ENCODE data around the gene ALG3.
A peak's percentile ranks its signal among the peaks of the same experiment; 100 is the strongest.

DNA sequence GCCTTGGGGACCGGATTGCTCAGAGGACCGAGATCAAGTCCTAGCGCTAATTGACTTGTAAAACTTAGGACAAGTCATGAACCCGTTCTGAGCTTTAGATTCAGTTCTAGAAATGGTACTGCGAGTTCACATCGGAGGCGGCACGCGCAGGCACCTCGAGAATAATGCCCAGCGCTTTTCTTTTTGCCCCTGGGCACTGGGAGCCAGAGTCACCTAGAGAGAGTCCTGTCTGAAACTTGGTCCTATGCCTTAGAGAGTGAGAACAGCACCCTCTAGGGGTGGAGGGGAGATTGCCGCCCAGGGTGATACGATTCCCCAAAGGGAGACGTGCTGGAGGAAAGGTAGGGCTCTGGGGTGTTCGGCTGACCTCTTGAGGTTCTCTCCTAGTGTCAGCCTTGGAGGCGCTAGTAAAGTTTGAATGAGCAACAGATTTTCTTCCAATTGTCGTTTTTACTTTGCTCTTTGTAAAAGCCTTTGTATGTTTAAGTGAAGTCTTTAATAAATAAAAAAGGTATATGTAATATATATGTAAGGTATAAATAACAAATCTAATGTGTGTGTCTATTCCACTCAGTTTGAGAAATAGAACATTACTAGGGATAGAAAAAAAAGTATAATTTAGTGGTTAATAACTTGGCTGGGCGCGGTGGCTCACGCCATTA, 1.5 kb upstream of the ALG3 start:
- TF ChIP-seq, protein P1, sequence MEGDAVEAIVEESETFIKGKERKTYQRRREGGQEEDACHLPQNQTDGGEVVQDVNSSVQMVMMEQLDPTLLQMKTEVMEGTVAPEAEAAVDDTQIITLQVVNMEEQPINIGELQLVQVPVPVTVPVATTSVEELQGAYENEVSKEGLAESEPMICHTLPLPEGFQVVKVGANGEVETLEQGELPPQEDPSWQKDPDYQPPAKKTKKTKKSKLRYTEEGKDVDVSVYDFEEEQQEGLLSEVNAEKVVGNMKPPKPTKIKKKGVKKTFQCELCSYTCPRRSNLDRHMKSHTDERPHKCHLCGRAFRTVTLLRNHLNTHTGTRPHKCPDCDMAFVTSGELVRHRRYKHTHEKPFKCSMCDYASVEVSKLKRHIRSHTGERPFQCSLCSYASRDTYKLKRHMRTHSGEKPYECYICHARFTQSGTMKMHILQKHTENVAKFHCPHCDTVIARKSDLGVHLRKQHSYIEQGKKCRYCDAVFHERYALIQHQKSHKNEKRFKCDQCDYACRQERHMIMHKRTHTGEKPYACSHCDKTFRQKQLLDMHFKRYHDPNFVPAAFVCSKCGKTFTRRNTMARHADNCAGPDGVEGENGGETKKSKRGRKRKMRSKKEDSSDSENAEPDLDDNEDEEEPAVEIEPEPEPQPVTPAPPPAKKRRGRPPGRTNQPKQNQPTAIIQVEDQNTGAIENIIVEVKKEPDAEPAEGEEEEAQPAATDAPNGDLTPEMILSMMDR (conservative IDR thresholded peaks at IDR 0.05; ENCODE audit: low read depth in 2 of 2), result peak; percentile 93 to 98
- no peak for TF ChIP-seq CREB1 (CRISPR knock-in tag; IDR thresholded peaks at IDR 0.05; ENCODE audit: low read depth)
- no peak for TF ChIP-seq EZH2 (IDR thresholded peaks at IDR 0.05; ENCODE audit: low read depth, unreplicated experiment)
- TF ChIP-seq EZH2phosphoT487 (IDR thresholded peaks at IDR 0.05; ENCODE audit: unreplicated experiment), result no peak
- TF ChIP-seq ZNF114 (CRISPR knock-in tag; IDR thresholded peaks at IDR 0.05), result no peak
- TF ChIP-seq JUNB (IDR thresholded peaks at IDR 0.05; ENCODE audit: unreplicated experiment), result no peak
- peak; percentile 22; the same call in 1 of the 2 replicates for TF ChIP-seq POLR2AphosphoS5 (IDR thresholded peaks at IDR 0.05; ENCODE audit: low read depth)
- TF ChIP-seq, protein P2, sequence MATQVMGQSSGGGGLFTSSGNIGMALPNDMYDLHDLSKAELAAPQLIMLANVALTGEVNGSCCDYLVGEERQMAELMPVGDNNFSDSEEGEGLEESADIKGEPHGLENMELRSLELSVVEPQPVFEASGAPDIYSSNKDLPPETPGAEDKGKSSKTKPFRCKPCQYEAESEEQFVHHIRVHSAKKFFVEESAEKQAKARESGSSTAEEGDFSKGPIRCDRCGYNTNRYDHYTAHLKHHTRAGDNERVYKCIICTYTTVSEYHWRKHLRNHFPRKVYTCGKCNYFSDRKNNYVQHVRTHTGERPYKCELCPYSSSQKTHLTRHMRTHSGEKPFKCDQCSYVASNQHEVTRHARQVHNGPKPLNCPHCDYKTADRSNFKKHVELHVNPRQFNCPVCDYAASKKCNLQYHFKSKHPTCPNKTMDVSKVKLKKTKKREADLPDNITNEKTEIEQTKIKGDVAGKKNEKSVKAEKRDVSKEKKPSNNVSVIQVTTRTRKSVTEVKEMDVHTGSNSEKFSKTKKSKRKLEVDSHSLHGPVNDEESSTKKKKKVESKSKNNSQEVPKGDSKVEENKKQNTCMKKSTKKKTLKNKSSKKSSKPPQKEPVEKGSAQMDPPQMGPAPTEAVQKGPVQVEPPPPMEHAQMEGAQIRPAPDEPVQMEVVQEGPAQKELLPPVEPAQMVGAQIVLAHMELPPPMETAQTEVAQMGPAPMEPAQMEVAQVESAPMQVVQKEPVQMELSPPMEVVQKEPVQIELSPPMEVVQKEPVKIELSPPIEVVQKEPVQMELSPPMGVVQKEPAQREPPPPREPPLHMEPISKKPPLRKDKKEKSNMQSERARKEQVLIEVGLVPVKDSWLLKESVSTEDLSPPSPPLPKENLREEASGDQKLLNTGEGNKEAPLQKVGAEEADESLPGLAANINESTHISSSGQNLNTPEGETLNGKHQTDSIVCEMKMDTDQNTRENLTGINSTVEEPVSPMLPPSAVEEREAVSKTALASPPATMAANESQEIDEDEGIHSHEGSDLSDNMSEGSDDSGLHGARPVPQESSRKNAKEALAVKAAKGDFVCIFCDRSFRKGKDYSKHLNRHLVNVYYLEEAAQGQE (IDR thresholded peaks at IDR 0.05; ENCODE audit: unreplicated experiment), result no peak

All from GM23338 (cell line).